ENCODE measurements around the gene TXNL4A.

The TXNL4A gene

GRCh38 chr18:79927607-79928562, 60.5 kb downstream of the TXNL4A start:
- Mint-ChIP-seq H3K27me3 (no peaks in the 10 kb centered on the region), H3K4me1 (no peaks in the 10 kb centered on the region), H3K9me3 (peaks cover 19% of the 10 kb centered on the region), H3K4me3 (no peak overlapping the region), H3K27ac (no peak overlapping the region), H3K36me3 (peaks cover 39% of the 10 kb centered on the region)

GRCh38 chr18:79926715-79927606, 61.4 kb downstream of the TXNL4A start:
- H3K36me3 Mint-ChIP-seq = peaks cover 32% of the 10 kb centered on the region
- H3K27ac Mint-ChIP-seq = no peak overlapping the region

GRCh38 chr18:79926306-79926705, 62.1 kb downstream of the TXNL4A start:
- Mint-ChIP-seq H3K36me3 (peaks cover 29% of the 10 kb centered on the region), H3K4me1 (no peaks in the 10 kb centered on the region), H3K9me3 (peaks cover 14% of the 10 kb centered on the region), H3K4me3 (no peak overlapping the region), H3K27ac (no peak overlapping the region), H3K27me3 (no peaks in the 10 kb centered on the region)

More at GRCh38 chr18:79926715-79927606, 61.4 kb downstream of the TXNL4A start:
- H3K4me3 Mint-ChIP-seq = no peak overlapping the region
- H3K27me3 Mint-ChIP-seq = no peaks in the 10 kb centered on the region
- no peaks in the 10 kb centered on the region for H3K4me1 Mint-ChIP-seq
- H3K9me3 Mint-ChIP-seq = peaks cover 16% of the 10 kb centered on the region

GRCh38 chr18:79924814-79925731, 63.3 kb downstream of the TXNL4A start:
- Mint-ChIP-seq H3K9me3 (peaks cover 10% of the 10 kb centered on the region), H3K4me3 (no peak overlapping the region), H3K27me3 (no peaks in the 10 kb centered on the region), H3K27ac (no peak overlapping the region), H3K36me3 (peaks cover 23% of the 10 kb centered on the region), H3K4me1 (no peaks in the 10 kb centered on the region)

- peaks cover 2% of the 10 kb centered on the region for H3K9me3 Mint-ChIP-seq
- no peaks in the 10 kb centered on the region for H3K4me1 Mint-ChIP-seq
- no peaks in the 10 kb centered on the region for H3K27me3 Mint-ChIP-seq
- H3K36me3 Mint-ChIP-seq = peaks cover 13% of the 10 kb centered on the region
- no peak overlapping the region for H3K27ac Mint-ChIP-seq
- no peak overlapping the region for H3K4me3 Mint-ChIP-seq
Observed at GRCh38 chr18:79923896-79924585, 64.3 kb downstream of the TXNL4A start.

- no peaks in the 10 kb centered on the region for H3K9me3 Mint-ChIP-seq
- peaks cover 8% of the 10 kb centered on the region for H3K36me3 Mint-ChIP-seq
- H3K27ac Mint-ChIP-seq = no peak overlapping the region
- no peak overlapping the region for H3K4me3 Mint-ChIP-seq
- no peaks in the 10 kb centered on the region for H3K27me3 Mint-ChIP-seq
- H3K4me1 Mint-ChIP-seq = no peaks in the 10 kb centered on the region
Observed at GRCh38 chr18:79922971-79923411, 65.4 kb downstream of the TXNL4A start.

- H3K36me3 Mint-ChIP-seq = peaks cover 9% of the 10 kb centered on the region
Observed at GRCh38 chr18:79921984-79922965, 66.1 kb downstream of the TXNL4A start.

More at GRCh38 chr18:79921984-79922965, 66.1 kb downstream of the TXNL4A start:
- Mint-ChIP-seq H3K27me3 (no peaks in the 10 kb centered on the region), H3K9me3 (no peaks in the 10 kb centered on the region), H3K27ac (no peak overlapping the region), H3K4me3 (no peak overlapping the region), H3K4me1 (no peaks in the 10 kb centered on the region)

Data from activated naive CD4-positive, alpha-beta T cell treated with anti-CD3 and anti-CD28 coated beads, Interleukin-2, amount 50 U/mL, for 24 hours (primary cell).